ENCODE data around the gene ZFR.
"Not testable (repeated sequence)": the region's sequence is repeated elsewhere in the genome, so short reads cannot be mapped to it uniquely, and the experiment has no call there.

Gene ZFR

GRCh38 chr5:32353420-32353819 lies 91.1 kb downstream of the ZFR start:
- DNase-seq: no peak

- no peak for DNase-seq
These were observed 91.9 kb downstream of the ZFR start for GRCh38 chr5:32352685-32353084.

- no peak for DNase-seq
These were observed 97.7 kb downstream of the ZFR start for GRCh38 chr5:32346869-32347268.

- DNase-seq: no peak
These were observed 101.4 kb downstream of the ZFR start for GRCh38 chr5:32343058-32343672.

GRCh38 chr5:32342656-32343055 lies 101.9 kb downstream of the ZFR start:
- peak; percentile 79 for DNase-seq

GRCh38 chr5:32339878-32340277 lies 104.7 kb downstream of the ZFR start:
- no peak for DNase-seq

- no peak for DNase-seq
These were observed 105.3 kb downstream of the ZFR start for GRCh38 chr5:32339198-32339597.

GRCh38 chr5:32332966-32333365 lies 111.6 kb downstream of the ZFR start:
- DNase-seq: no peak

GRCh38 chr5:32332361-32332760 lies 112.2 kb downstream of the ZFR start:
- DNase-seq: no peak

GRCh38 chr5:32331935-32332274 lies 112.6 kb downstream of the ZFR start:
- DNase-seq: no peak

GRCh38 chr5:32331217-32331934 lies 113.2 kb downstream of the ZFR start:
- no peak for DNase-seq

- no peak for DNase-seq
These were observed 114.2 kb downstream of the ZFR start for GRCh38 chr5:32330126-32330971.

GRCh38 chr5:32329395-32329834 lies 115.1 kb downstream of the ZFR start:
- no peak for DNase-seq

- no peak for DNase-seq
These were observed 118.2 kb downstream of the ZFR start for GRCh38 chr5:32326216-32326772.

- DNase-seq: no peak
These were observed 118.9 kb downstream of the ZFR start for GRCh38 chr5:32325616-32326015.

- DNase-seq: no peak
These were observed 119.5 kb downstream of the ZFR start for GRCh38 chr5:32325062-32325461.

GRCh38 chr5:32323741-32324140 lies 120.8 kb downstream of the ZFR start:
- no peak for DNase-seq

- DNase-seq: no peak
These were observed 121.7 kb downstream of the ZFR start for GRCh38 chr5:32322882-32323281.

GRCh38 chr5:32321787-32322186 lies 122.8 kb downstream of the ZFR start:
- not testable (repeated sequence) for DNase-seq

- DNase-seq: no peak
These were observed 124.0 kb downstream of the ZFR start for GRCh38 chr5:32320576-32320975.

- DNase-seq: no peak
These were observed 124.5 kb downstream of the ZFR start for GRCh38 chr5:32319926-32320543.

- no peak for DNase-seq
These were observed 125.1 kb downstream of the ZFR start for GRCh38 chr5:32319392-32319791.

GRCh38 chr5:32317041-32317440 lies 127.5 kb downstream of the ZFR start:
- no peak for DNase-seq

All from NCI-H1105 (cell line).